NCI-H187 (cell line): ENCODE results near the gene ATR.

ENCODE experiments used
- DNase-seq, 2 experiments: peaks; one replicate each; lab custom pipeline; 2025; lab: John Stamatoyannopoulos, UW

ATR gene

DNA sequence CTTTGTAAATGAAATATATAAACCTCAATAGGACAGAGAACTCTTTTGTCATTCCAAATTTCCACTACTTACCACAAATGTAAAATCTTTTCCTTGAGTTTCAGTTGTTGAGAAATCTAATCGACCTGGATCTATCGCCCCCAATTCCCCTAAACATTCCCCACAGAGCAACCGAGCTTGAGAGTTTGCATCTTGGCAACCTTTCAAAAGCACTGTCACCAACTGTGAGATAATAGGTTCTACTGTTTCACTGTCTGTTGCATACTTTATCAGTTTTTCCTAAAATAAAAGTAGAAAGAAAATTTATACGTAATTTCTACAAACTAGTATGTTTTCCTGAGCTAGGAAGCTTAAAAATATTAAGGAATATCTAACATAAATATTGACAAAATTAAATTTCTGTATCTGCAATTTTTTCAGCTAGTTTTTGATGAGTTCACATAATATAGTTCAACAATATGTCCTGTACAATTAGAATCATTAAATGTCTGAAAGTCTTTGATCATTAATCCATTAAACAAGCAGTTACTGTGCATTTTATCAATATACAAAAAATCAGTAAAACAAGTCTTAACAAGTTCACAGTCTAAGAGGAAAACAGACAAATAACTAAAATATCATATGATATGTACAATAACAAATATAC lies 54.5 kb downstream of the ATR start:
- no peak for DNase-seq

DNA sequence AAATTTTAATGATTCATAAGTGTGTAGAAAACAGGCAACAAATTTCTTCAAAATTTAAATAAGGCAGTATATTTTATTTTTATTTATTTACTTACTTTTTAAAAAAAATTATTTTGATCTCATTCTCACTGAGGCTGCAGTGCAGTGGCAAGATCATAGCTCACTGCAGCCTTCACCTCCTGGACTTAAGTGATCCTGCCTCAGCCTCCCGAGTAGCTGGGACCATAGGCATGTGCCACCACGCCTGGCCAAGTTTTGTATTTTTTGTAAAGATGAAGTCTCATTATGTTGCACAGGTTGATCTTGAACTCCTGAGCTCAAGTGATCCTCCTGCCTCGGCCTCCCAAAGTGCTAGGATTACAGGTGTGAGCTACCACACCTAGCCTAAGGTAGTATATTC lies 69.5 kb downstream of the ATR start:
- DNase-seq = no peak

DNA sequence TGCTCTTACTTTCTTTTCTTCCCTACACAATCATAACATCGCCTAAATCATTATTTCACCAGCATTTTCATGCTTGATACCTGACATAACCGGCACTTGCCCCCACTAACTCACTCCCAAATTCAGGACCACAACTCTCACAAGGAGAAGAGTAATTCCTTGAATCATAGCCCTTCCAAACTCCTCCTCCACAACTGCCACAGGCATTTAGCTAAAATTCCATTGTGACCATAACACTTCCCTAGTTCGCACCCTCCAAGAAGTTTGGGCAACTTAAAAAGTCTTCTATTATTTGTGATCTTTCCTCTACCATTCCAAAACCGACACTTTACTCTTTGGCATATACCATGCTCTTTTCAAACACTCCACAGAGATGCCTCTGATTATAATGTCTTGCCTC lies 71.3 kb downstream of the ATR start:
- DNase-seq = no peak

DNA sequence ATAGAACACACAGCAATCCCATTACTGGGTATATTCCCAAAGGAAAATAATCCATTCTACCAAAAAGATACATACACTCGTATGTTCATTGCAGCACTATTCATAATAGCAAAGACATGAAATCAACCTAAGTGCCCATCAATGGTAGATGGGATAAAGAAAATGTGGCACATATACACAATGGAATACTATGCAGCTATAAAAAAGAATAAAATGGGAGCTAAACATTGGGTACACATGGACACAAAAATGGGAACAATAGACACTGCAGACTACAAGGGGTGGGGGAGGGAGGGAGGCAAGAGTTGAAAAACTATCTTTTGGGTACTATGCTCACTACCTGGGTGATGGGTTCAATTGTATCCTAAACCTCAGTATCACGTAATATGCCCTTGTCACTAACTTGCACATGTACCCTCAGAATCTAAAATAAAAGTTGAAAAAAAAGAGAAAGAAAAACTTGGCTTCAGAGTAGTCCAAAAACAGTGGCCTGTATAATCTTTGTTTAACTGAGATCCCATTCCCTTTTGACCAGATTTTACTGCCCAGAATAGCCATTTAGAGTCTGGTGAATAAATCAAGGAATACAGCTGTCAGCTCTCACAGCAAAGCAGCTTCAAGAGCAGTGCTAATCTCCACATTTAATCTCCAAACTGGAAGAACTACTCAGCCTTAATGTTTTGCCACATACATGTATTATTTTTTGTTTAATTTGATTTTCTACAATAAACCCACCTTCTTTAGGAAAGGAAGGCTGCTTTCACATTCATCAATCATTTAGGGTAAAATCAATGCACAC lies 76.1 kb downstream of the ATR start:
- DNase-seq = no peak

DNA sequence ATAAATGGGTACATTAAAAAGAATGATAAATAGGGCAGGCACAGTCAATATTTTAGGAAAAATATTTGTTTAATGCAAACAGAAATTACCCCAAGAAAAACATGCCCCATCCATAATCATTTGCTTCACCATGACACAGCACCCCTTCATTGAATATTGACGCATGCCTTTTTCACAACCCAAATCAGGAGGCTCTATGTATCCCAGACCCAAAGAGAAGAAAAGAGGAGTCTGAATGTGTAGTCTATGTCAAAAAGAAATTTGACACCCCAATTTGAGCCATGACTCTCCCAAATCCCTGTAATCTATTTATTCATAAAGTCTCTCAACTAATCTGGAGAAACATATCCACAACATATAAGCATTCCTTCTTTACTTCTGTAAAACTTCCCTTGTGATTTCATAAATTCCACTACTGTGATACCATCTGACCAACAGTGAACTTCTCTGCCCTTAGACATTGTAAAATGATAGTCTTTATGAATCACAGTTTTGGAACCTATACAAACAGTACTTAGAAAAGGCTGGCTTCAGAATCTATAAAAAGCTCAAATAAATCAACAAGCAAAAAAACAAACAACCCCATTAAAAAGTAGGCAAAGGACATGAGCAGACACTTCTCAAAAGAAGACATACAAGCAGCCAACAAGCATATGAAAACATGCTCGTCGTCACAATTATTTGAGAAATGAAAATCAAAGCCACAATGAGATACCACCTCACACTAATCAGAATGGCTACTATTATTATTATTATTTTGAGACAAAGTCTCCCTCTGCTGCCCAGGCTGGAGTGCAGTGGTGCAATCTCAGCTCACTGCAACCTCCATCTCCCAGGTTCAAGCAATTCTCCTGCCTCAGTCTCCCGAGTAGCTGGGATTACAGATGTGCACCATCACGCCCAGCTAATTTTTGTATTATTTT lies 77.3 kb downstream of the ATR start:
- DNase-seq = no peak

DNA sequence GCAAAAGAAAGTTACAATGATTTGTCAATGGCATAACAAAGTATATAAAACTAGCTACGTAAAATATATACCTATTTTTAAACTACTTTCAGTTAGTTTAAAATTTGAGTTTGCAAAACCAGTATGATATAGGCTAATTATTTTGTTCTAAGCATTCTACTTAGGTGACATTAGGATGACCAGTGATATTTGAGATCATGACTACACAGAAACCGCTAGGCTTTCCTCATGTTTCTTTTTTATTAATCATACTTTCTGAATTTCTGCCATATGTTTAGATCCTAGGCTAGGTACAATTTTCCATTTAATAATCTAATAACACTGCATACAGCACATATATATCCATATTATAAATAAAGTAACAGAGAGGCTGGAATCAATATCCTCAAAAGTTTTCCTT lies 78.3 kb downstream of the ATR start:
- no peak for DNase-seq

DNA sequence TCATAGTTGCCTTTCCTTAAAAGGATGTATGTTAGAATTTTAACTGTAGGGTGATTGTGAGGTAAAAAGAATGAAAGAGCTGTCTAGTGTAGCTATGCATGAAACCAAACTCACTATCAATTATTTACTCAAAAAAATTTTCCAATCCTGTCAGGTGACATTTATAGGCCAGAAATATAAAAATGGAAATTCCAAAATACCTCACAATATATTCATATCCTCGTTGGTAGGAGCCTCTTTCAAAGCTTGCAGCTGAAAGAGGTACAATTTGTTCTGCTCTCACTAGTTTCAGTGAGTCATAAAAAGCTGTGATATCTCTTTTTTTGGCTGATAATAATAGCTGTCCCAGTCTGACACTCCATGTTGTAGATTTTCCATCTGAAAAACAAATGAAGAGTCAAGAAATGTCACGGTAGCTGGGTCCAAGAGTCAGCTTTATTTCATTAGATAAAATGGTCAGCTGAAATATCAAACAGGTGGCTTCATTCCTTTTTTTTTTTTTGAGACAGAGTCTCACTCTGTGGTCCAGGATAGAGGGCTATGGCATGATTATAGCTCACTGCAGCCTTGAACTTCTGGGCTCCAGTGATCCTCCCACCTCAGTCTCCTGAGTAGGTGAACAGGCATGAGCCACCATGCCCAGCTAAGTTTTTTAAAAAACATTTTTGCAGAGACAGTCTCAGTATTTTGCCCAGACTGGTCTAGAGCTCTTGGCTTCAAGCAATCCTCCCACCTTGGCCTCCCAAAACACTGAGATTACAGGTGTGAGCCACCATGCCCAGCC lies 79.9 kb downstream of the ATR start:
- no peak for DNase-seq

DNA sequence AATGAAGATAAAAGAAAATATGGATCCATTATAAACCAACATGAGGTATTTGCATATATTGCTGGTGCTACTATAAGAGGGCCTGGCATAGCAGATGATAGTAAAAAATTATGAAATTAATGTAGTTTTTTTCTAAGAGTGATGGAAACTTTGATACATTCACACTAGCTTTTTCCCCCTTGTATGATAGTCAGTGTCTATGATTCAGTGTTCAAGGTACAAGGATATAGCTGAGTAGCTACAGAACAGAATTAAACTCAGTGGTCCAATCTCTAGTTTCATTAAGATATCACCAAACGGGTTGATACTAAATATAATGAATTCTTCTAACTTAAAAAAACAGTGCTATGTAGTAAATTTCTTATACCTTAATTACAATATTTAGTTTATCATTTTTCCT lies 80.8 kb downstream of the ATR start:
- DNase-seq = no peak

DNA sequence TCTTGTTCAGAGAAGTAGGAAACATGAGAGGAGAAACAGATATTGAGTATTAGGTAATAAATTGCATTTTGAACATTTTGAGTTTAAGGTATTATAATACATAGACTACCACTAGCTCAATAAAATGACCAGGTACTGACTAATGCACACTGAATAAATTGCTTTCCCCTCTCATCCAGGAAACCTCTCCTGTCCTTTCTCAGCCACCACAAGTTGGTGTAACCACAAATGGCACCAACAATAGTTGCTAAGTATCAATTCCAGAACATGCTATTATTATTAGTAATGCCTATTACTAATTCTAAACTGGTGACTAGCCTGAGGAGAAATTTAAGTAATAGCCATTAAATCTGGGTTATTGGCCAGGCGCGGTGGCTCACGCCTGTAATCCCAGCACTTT lies 83.4 kb downstream of the ATR start:
- no peak for DNase-seq

DNA sequence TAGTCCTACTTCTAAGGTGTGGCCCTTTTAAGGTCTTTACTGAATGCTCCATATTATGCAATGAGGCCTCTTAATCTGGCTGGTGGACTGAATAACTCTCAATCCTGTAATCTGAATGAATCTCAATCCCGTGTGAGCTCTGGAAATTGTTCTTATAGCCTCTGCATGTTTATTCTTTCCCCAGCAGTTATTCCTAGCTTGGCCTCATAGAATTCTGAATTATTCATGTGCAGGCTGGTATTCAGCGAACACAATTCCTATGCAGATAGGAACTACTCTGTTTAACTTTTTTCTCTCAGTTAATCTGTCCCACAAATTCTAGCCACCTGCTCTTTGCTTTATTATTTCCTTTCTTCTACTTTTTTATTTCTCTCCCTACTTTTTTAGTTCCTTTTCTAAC lies 86.3 kb downstream of the ATR start:
- no peak for DNase-seq

DNA sequence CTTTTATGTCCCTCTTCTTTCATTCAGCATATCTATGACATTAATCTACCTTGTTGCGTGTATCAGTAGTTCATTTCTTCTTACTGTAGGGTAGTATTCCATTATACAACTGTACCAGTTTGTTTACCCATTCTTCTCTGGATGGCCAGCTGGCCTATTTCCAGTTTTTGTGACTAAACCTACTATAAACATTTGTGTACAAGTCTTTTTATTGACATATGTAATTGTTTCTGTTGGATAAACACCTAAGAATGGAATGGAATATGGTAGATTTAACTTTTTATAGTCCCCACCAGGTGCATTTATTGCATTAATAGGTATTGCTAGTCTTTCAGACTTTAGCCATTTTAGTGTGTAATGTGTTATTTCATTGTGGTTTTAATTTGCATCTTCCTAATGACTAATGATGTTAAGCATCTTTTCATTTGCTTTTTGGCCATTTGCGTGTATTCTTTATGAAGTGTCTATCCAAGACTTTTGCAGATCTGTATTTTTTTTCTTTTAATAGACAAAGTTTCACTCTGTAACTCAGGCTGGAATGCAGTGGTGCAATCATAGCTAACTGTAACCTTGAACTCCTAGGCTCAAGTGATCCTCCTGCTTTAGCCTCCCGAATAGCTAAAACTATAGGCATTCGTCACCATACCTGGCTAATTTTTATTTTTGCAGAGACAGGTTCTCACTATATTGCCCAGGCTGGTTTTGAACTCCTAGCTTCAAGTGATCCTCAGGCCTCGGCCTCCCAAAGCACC lies 88.8 kb downstream of the ATR start:
- DNase-seq = no peak

DNA sequence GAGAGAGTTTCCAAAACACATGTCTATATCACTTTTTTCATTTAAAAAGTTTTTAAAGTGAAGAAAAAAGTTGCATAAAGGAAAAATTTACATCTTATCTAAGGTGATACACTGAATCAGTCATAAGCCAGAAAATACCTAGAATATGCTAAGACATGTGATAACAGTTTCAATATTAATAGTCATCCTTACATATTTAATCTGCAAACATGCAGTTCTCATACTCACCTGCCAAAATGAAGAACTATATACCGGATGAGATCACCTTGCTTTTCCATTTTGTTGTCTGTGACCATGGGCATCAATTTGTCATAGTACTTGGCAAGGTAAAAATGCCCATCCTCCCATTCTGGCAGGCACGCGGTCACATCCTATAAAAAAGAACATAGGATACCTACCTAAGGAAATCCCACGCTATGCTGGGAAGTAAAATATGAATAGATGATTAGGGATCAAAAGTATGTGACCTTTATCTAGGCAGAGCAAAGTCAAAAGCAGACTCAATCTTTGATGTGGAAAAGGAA lies 93.6 kb downstream of the ATR start:
- DNase-seq = no peak

DNA sequence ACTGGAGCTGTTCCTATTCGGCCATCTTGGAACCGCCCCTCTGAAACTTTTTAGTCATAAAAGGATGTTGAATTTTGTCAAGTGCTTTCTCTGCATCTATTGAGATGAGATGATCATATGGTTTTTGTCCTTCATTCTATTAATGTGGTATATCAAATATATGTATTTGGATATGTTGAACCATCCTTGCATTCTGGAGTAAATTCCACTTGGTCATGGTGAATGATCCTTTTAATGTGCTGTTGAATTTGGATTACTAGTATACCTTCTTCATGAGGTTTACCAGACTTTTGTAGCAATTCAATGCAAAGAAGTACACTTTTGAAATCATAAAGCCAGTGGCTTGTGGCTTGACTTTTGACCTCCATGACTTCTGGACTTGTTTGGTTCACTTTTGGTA lies 97.3 kb downstream of the ATR start:
- DNase-seq = no peak

DNA sequence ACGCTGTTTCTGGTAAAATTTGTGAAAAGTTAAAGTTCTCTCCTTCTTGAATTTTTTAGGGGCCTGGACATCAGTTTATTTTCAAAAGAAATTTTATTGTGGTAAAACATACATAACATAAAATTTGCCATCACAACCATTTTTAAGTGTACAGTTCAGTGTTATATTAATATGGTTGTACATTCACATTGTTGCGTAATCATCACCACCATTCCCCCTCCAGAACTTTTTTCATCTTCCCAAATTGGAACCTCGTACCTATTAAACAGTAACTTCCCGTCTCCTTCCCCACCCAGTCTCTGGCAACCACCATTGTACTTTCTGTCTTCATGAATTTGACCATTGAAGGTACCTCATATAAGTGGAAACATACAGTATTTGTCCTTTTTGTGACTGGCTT lies 107.7 kb downstream of the ATR start:
- DNase-seq = no peak

DNA sequence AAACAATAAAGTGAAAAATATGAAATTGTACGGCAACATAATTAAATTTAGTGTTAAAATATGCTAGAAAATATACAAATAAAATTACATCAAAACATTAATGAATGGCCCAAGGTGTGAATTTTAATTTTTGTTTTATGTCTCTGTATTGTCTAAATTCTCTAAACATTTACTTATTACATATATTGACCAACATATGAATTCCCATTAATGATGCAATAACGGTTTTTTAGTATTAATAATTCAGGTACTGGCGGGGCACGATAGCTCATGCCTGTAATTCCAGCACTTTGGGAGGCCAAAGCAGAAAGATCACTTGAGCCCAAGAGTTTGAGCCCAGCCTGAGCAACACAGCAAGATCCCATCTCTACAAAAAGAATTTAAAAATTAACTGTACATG lies 110.1 kb downstream of the ATR start:
- no peak for DNase-seq

DNA sequence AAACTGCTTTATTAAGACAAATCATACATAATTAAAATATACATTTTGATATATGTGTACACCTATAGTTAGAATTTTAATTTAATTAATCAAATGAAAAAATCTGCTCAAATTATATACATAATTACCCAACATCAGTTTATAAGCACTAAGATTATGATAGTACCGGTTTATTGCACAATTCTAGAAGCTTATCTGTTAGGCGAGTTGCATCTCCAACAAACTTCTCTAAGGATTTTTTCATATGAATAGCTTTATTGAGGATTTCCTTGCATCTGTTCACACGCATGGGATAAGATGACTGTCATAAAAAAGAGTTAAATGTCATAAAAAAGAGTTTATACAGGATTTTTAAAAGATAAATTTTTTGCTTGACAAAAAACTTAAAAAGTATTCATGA lies 110.8 kb downstream of the ATR start:
- DNase-seq = no peak

DNA sequence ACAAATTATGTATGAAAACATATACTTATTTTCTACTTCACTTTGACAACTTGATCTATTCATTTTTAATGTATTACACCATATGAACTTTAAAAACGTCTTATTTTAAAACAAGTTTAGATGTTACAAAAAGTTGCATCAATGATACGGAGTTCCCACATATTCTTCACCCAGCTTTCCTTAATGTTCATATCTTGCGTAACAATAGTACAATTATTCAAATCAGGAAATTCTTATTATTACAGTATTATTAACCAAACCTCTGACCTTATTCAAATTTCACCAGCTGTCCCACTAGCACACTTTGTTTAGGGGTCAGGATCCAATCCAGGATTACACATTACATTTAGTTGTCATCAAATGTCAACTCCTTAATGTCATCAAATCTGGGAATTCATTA lies 117.8 kb downstream of the ATR start:
- DNase-seq = no peak

DNA sequence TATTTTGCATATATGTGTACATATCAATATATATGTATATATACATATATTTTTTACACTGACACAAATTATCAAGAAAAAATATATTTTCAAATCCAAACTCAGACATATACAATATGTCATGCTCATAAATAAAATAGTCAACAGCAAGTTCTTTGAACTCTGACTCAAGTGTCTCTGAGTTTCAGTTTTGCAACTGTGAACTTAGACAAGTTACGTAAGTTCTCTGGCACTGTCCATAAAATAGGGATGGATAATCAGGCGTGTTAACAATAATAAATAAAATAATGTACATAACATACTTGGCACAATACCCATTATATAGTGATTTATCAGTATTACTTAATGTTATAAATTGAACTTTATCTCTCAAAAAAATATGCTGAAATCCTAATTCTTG lies 118.6 kb downstream of the ATR start:
- DNase-seq = no peak

DNA sequence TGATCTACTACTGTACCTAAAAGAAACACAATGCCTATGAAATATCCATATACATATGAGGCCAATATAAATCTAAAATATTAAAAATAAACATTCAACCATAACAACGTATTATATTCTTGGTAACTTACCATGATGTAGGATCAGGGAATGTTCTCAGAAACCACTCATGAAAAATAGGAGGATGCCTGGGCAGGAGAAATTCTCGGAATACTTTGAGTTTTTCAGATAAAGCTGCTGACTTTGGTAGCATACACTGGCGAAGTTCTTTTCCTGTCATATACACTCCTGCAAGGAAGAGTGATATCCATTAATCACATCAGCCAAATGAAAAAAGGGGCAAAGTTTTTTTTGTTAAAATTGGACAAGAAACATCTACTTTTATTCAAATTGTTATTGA lies 119.4 kb downstream of the ATR start:
- DNase-seq = no peak

DNA sequence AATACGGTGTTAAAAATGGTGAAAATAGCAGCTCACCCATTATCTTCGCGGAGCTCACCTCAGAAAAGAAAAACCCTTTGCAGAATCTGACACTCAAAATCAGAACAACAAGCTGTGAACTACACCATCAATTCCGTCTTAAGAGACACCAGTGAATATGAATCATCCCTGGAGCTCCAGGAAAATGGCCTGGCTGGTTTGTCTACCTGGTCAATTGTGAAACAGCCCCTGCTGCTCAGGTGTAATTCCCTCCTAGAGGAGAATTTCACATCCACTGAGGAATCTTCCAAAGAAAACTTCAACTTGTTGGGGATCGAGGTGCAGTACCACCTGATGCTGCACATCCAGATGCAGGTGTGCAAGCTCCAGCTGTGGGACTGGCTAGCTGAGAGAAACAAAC lies 127.7 kb downstream of the ATR start:
- DNase-seq = no peak

DNA sequence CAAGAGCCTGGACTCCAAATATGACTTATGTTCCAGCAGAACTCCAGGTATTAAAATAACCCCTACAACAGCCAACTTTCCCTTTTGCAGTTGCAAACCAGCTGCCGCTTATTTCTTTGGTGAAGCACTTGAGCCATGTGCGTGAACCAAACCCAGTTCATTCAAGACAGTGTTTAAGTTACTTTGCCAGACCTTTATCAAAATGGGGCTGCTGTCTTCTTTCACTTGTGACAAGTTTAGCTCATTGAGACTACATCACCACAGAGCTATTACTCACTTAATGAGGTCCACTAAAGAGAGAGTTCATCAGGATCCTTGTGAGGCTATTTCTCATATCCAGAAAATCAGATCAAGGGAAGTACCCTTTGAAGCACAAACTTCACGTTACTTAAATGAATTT lies 128.3 kb downstream of the ATR start:
- no peak for DNase-seq
